Measurements from ENCODE around the gene CASS4. TPM values are rescaled to one million over a fixed set of nuclear protein-coding genes. Genes with fewer than 3 reads are reported as not detected.

The CASS4 gene
- total and polyA plus RNA-seq, 4 donors: 0.26 to 1.6 (median 1.1) TPM

DNA sequence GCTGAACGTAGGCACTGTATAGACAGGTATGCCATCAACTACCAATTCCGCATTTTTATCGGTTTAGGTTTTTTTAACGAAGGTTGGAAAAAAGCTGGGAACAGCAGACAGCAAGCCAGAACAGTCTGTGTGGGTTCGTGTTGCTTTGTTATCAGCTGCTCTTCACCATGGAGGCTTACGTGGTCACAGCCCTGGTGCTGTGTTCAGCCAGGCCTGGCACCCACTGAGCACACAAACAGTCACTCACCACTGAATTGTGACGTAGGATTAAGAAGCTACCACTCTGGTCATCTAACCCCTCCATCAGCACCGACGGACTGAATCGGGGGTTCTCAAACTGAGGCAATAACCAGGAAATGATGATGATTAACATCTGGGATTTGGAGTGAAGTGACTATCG is 40.1 kb upstream of the CASS4 start:
- no peak for DNase-seq (ENCODE audit: low spot score)
- 92% methylated on average over 11 of the region's 11 CpGs for whole genome bisulfite sequencing
- Histone ChIP-seq H3K9ac (ENCODE audit: low read depth in 1 of 2, low read length in 2 of 2) (no peak overlapping the region), H3K4me3 (ENCODE audit: low read depth in 1 of 3, low read length in 3 of 3) (no peak overlapping the region), H3K9me3 (ENCODE audit: control insufficient read depth in 4 of 4, low read length in 3 of 4) (no peaks in the 10 kb centered on the region), H3K36me3 (ENCODE audit: control insufficient read depth in 4 of 4, insufficient read depth in 3 of 4, low read depth in 1 of 4, low read length in 3 of 4) (peaks cover 0 to 13% (median 8%) of the 10 kb centered on the region in 4 donors), H3K27ac (ENCODE audit: low read depth in 1 of 2, low read length in 2 of 2) (no peak overlapping the region), H3K27me3 (ENCODE audit: control insufficient read depth in 4 of 4, insufficient read depth in 4 of 4, low read length in 3 of 4) (no peaks in the 10 kb centered on the region), H3K4me1 (ENCODE audit: control insufficient read depth in 4 of 4, insufficient read depth in 4 of 4, low read length in 3 of 4) (no peaks in the 10 kb centered on the region)
- TF ChIP-seq HNF4G (IDR thresholded peaks at IDR 0.05): no peak
- TF ChIP-seq HNF4A (conservative IDR thresholded peaks at IDR 0.05): no peak
- no peak for TF ChIP-seq RXRA (IDR thresholded peaks at IDR 0.05)

DNA sequence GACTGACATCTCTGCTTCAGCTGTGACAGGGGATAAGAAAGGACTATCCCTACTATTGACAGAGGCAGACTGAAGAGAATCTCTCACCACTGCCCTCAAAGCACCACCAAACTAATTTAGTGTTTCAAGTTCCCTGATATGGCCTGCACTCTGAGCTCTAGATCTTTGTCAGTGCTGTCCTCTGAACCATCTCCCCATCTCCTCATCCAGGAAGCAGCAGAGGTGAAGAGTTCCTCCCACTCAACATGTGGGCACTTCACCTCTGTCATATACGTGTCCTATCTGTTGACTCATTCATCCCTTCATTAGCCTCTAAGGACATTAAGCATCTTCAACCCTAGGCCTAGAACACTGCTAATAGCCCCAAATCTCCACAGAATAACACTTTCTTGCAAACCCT is 39.2 kb upstream of the CASS4 start:
- no peaks in the 10 kb centered on the region for H3K27me3 ChIP-seq (ENCODE audit: control insufficient read depth in 4 of 4, insufficient read depth in 4 of 4, low read length in 3 of 4)
- H3K36me3 ChIP-seq (ENCODE audit: control insufficient read depth in 4 of 4, insufficient read depth in 3 of 4, low read depth in 1 of 4, low read length in 3 of 4): peaks cover 0 to 8% (median 5%) of the 10 kb centered on the region in 4 donors
- no peaks in the 10 kb centered on the region for H3K4me1 ChIP-seq (ENCODE audit: control insufficient read depth in 4 of 4, insufficient read depth in 4 of 4, low read length in 3 of 4)
- no peak overlapping the region for H3K27ac ChIP-seq (ENCODE audit: low read depth in 1 of 2, low read length in 2 of 2)
- no peak overlapping the region for H3K9ac ChIP-seq (ENCODE audit: low read depth in 1 of 2, low read length in 2 of 2)
- WGBS: 92% methylated on average over 1 of the region's 1 CpG
- no peaks in the 10 kb centered on the region for H3K9me3 ChIP-seq (ENCODE audit: control insufficient read depth in 4 of 4, low read length in 3 of 4)
- no peak for TF ChIP-seq YY1 (IDR thresholded peaks at IDR 0.05)
- no peak for TF ChIP-seq GABPA (IDR thresholded peaks at IDR 0.05 in 1 of 2, conservative IDR thresholded peaks at IDR 0.05 in 1 of 2)
- no peak for TF ChIP-seq HNF4A (conservative IDR thresholded peaks at IDR 0.05)
- TF ChIP-seq SP1 (IDR thresholded peaks at IDR 0.05): no peak
- TF ChIP-seq TAF1 (conservative IDR thresholded peaks at IDR 0.05): no peak
- TF ChIP-seq RXRA (IDR thresholded peaks at IDR 0.05): no peak
- no peak for TF ChIP-seq RAD21 (IDR thresholded peaks at IDR 0.05)
- no peak for TF ChIP-seq EGR1 (IDR thresholded peaks at IDR 0.05; ENCODE audit: low read depth in 2 of 2)
- TF ChIP-seq FOXA1 (IDR thresholded peaks at IDR 0.05): no peak
- TF ChIP-seq CTCF (IDR thresholded peaks at IDR 0.05; ENCODE audit: low read depth, low read length, missing input control): no peak
- TF ChIP-seq NR2F2 (IDR thresholded peaks at IDR 0.05): no peak
- no peak for TF ChIP-seq HNF4G (IDR thresholded peaks at IDR 0.05)
- TF ChIP-seq, protein P1, sequence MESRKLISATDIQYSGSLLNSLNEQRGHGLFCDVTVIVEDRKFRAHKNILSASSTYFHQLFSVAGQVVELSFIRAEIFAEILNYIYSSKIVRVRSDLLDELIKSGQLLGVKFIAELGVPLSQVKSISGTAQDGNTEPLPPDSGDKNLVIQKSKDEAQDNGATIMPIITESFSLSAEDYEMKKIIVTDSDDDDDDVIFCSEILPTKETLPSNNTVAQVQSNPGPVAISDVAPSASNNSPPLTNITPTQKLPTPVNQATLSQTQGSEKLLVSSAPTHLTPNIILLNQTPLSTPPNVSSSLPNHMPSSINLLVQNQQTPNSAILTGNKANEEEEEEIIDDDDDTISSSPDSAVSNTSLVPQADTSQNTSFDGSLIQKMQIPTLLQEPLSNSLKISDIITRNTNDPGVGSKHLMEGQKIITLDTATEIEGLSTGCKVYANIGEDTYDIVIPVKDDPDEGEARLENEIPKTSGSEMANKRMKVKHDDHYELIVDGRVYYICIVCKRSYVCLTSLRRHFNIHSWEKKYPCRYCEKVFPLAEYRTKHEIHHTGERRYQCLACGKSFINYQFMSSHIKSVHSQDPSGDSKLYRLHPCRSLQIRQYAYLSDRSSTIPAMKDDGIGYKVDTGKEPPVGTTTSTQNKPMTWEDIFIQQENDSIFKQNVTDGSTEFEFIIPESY (IDR thresholded peaks at IDR 0.05): no peak
- no peak for TF ChIP-seq JUND (IDR thresholded peaks at IDR 0.05)
- TF ChIP-seq FOXA2 (IDR thresholded peaks at IDR 0.05): no peak
- TF ChIP-seq ATF3 (IDR thresholded peaks at IDR 0.05): no peak
- TF ChIP-seq REST (IDR thresholded peaks at IDR 0.05): no peak
- TF ChIP-seq MAX (IDR thresholded peaks at IDR 0.05): no peak
- no peak overlapping the region for H3K4me3 ChIP-seq (ENCODE audit: low read depth in 1 of 3, low read length in 3 of 3)
- no peak for DNase-seq (ENCODE audit: low spot score)
